Ovary (tissue), 9 donors: Measurements from ENCODE around the gene ACOT7. TPM values are rescaled to one million over a fixed set of nuclear protein-coding genes. Genes with fewer than 3 reads are reported as not detected.

Source experiments
- DNase-seq, 5 donors: peaks; one replicate each; pipeline ENCODE4 v3.0.0-alpha.2; 2019 to 2020
- H3K27ac ChIP-seq, 2 donors: fragments of 200-600 bp; one replicate each; pipeline versions ENCODE4 v1.5.1 to v1.8.0; 2019 to 2022
- H3K27me3 ChIP-seq: fragments of 200-600 bp; one replicate; pipeline ENCODE4 v1.8.0; 2022
- H3K36me3 ChIP-seq: fragments of 200-600 bp; sonication (generic); one replicate; pipeline ENCODE4 v1.5.1; 2019
- H3K4me1 ChIP-seq: one replicate; pipeline ENCODE4 v1.8.1; 2013; ENCODE audit warnings: mild to moderate bottlenecking, moderate library complexity; ENCODE audit not compliant: insufficient read depth
- H3K4me3 ChIP-seq: fragments of 200-600 bp; sonication (generic); one replicate; pipeline ENCODE4 v1.5.1; 2017
- H3K9me3 ChIP-seq, 2 donors: fragments of 200-600 bp in 1 of 2; sonication (generic) in 1 of 2; one replicate each; pipeline versions ENCODE4 v1.5.1 to v1.8.1; 2013 to 2019; ENCODE audit warnings: mild to moderate bottlenecking in 1 of 2, moderate library complexity in 1 of 2
- CTCF ChIP-seq, 3 donors: fragments of 450-650 bp in 2 of 3; fragments of 200-600 bp in 1 of 3; IDR thresholded peaks; one replicate each; pipeline versions ENCODE4 v1.5.1 to v1.8.0; 2016 to 2022; ENCODE audit warnings: antibody characterized with exemption in 3 of 3, mild to moderate bottlenecking in 1 of 3
- EP300 ChIP-seq: sonication (generic); formaldehyde crosslinking; IDR thresholded peaks from one replicate; pipeline ENCODE4 v1.6.1; 2017; ENCODE audit warnings: antibody characterized with exemption
- POLR2A ChIP-seq: fragments of 450-650 bp; IDR thresholded peaks from one replicate; pipeline ENCODE4 v1.6.1; 2017; ENCODE audit warnings: antibody characterized with exemption, mild to moderate bottlenecking, moderate library complexity
- whole genome bisulfite sequencing, 3 donors: extraction: QIAGEN DNeasy Blood & Tissue Kit in 1 of 3; methylation state at CpG; one replicate each; pipeline versions ENCODE4 v1.1.5 to v1.1.7; 2013 to 2017; 5-methylcytosine and 5-hydroxymethylcytosine counted together
- intact Hi-C, 4 donors: fragments of 100-400 bp; cut with DNase I; formaldehyde crosslinking; loops; one replicate each; pipeline versions ENCODE4 v1.11.0 to v1.15.1; 2022 to 2023
- polyA plus RNA-seq, 2 donors: library from polyadenylated mRNA; stranded (reverse); fragments of 200-250 nt in 1 of 2; fragments of 350-450 nt in 1 of 2; fragmentation: Illumina TruSeq in 1 of 2; extraction: RNeasy Lipid Tissue Mini Kit (QIAGEN cat#74804) in 1 of 2; gene quantifications; one replicate each; pipeline ENCODE4 v1.2.3, GENCODE V29; 2013 to 2014
- total RNA-seq, 7 donors: library from RNA; depleted of rRNA in 2 of 7; stranded (reverse); fragments of >200 nt in 2 of 7; fragmentation: NEBNext Ultra II Directional in 3 of 7; extraction: Animal tissue kit (Norgen Biotek cat#: 25700) in 3 of 7; gene quantifications; one replicate each; pipeline versions ENCODE4 v1.1.0 to v1.2.4, GENCODE V29; 2016 to 2023
- donor health status: DM: no; HTN: no; CAD: no; lungs with moderate emphysema.
- donor health status: DM: no; HTN: no; CAD: no.
- donor health status: Bipolar disorder and iron deficiency.
- donor health status: DM: yes; HTN: yes; CAD: no.
- donor health status: DM: no; HTN: no; CAD: no.
- donor health status: DM: yes; HTN: yes; CAD: no.

ACOT7 gene
- total and polyA plus RNA-seq, 9 donors, result 6.4 to 20.7 (median 11.3) TPM

- peak in 1 of 5 donors; percentile 51 for DNase-seq
- TF ChIP-seq CTCF (IDR thresholded peaks at IDR 0.05) (no peak), POLR2A (no peak), EP300 (no peak)
- Histone ChIP-seq H3K9me3 (no peaks in the 10 kb centered on the region), H3K36me3 (no peaks in the 10 kb centered on the region), H3K27ac (no peak overlapping the region), H3K27me3 (no peaks in the 10 kb centered on the region), H3K4me3 (peak overlapping the region; percentile 60), H3K4me1 (no peaks in the 10 kb centered on the region)
- intact Hi-C loops, result no loop called here
- WGBS, 3 donors, result 0% methylated on average over 21 to 30 of the region's 30 CpGs
Measured at GRCh38 chr1:6235296-6235677, 158.3 kb downstream of the ACOT7 start.

DNA sequence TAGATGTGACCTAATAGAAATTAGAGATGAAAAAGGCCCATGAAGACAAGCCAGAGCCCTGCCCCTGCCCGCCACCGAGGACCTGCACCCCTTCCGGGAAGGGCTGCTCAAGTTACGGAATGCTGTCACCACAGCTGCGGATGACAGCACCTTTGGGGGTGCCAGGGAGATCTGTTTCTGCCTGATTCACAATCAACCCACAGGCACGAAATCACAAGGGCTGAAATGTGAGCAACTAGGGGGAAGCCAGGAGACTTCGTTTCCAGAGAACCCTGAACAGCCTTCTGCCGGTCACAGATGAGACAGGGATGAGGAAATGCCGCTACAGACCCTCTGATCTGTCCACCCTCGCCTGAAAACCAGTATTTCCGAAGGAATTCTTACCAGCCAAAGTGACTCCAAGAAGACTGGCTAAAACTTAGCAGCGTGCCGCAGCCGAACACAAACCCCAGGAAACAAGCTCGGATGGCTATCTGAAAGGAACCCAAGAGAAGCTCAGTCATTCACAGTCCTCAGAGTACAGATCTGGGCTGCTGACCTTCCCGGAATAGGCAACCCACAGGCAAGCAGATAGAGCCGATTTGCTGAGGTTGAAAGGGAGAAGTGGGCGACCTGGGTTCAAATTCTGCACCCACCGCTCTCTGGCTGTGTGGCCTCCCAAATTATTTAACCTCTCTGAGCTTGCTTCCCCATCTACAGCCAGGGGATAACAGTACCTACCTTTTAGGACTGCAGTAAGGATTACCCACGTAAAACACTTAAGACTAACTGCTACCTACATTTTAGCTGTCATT, 158.9 kb downstream of the ACOT7 start:
- no peaks in the 10 kb centered on the region for H3K36me3 ChIP-seq
- H3K9me3 ChIP-seq, result no peaks in the 10 kb centered on the region
- H3K4me1 ChIP-seq, result no peaks in the 10 kb centered on the region
- WGBS, 3 donors, result 50 to 62% (median 51%) methylated on average over 20 of the region's 20 CpGs
- no peaks in the 10 kb centered on the region for H3K27me3 ChIP-seq
- no peak for DNase-seq
- TF ChIP-seq EP300, result no peak
- H3K27ac ChIP-seq, result no peak overlapping the region
- intact Hi-C loops, result no loop called here
- H3K4me3 ChIP-seq, result peak overlapping the region; percentile 60

GRCh38 chr1:6233376-6233775, 160.2 kb downstream of the ACOT7 start:
- Histone ChIP-seq H3K36me3 (no peaks in the 10 kb centered on the region), H3K27ac (no peak overlapping the region), H3K4me1 (no peaks in the 10 kb centered on the region), H3K27me3 (no peaks in the 10 kb centered on the region), H3K9me3 (no peaks in the 10 kb centered on the region), H3K4me3 (no peak overlapping the region)
- DNase-seq, result no peak
- TF ChIP-seq EP300 (no peak), CTCF (IDR thresholded peaks at IDR 0.05) (no peak), POLR2A (no peak)
- WGBS, 3 donors, result 21 to 54% (median 35%) methylated on average over 1 of the region's 1 CpG
- intact Hi-C loops, result no loop called here

- intact Hi-C loops, result no loop called here
- no peak for TF ChIP-seq EP300
- TF ChIP-seq CTCF (IDR thresholded peaks at IDR 0.05), result no peak
- no peak for TF ChIP-seq POLR2A
- H3K4me3 ChIP-seq, result no peak overlapping the region
- no peaks in the 10 kb centered on the region for H3K9me3 ChIP-seq
- H3K27me3 ChIP-seq, result no peaks in the 10 kb centered on the region
- H3K36me3 ChIP-seq, result no peaks in the 10 kb centered on the region
- no peak overlapping the region for H3K27ac ChIP-seq
- WGBS, 3 donors, result 88 to 92% (median 89%) methylated on average over 8 of the region's 8 CpGs
- no peaks in the 10 kb centered on the region for H3K4me1 ChIP-seq
- no peak for DNase-seq
Measured at GRCh38 chr1:6225651-6226050, 167.9 kb downstream of the ACOT7 start.

DNA sequence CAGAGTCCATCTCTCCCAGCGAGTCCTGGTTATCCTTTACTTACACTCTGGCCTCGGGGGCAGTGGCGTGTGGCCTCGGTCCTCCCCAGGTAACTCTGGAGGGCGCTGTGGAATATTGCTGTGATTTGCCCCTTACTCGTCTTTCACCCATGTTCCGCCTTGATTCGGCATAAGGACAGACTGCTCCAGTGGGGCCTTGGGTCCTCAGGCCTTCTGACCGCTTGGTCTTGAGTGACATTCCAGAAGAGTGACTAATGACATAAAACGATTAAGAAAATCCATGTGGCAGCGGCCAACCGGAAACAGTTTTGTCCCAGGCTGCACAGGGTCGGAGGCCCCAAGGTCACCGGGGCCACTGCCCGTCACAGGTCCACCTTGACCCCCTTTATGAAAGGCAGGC, 168.8 kb downstream of the ACOT7 start:
- WGBS, 3 donors, result 73 to 83% (median 76%) methylated on average over 15 of the region's 15 CpGs
- no peak for TF ChIP-seq CTCF (IDR thresholded peaks at IDR 0.05)
- TF ChIP-seq EP300, result no peak
- no peak for TF ChIP-seq POLR2A
- H3K27me3 ChIP-seq, result no peaks in the 10 kb centered on the region
- no peaks in the 10 kb centered on the region for H3K4me1 ChIP-seq
- no peak overlapping the region for H3K4me3 ChIP-seq
- intact Hi-C loops, result no loop called here
- H3K27ac ChIP-seq, result no peak overlapping the region
- H3K9me3 ChIP-seq, result no peaks in the 10 kb centered on the region
- no peaks in the 10 kb centered on the region for H3K36me3 ChIP-seq
- DNase-seq, result no peak
